ENCODE data around the gene ERBIN. TPM values are rescaled to one million over a fixed set of nuclear protein-coding genes. Genes with fewer than 3 reads are reported as not detected.

The ERBIN gene
- total and polyA plus RNA-seq, 9 of the 15 experiments (the other 6 are each of a cell fraction or from before 2014, with no cell fraction given) = 11.9 to 72.8 (median 41.7) TPM

- TF ChIP-seq BMI1 (IDR thresholded peaks at IDR 0.05; ENCODE audit: low read length) = no peak
- no peak for TF ChIP-seq ZMIZ1 (IDR thresholded peaks at IDR 0.05; ENCODE audit: low read depth in 2 of 2, low read length in 2 of 2)
- TF ChIP-seq JUN (IDR thresholded peaks at IDR 0.05; ENCODE audit: borderline replicate concordance, low read depth, low read length) = no peak
- no peak for TF ChIP-seq JUN (CRISPR knock-in tag; IDR thresholded peaks at IDR 0.05; ENCODE audit: borderline replicate concordance)
- no peak for TF ChIP-seq POLR2AphosphoS2 (IDR thresholded peaks at IDR 0.05; ENCODE audit: low read length)
- TF ChIP-seq EZH2 (IDR thresholded peaks at IDR 0.05; ENCODE audit: borderline replicate concordance, low read depth, low read length) = no peak
These were observed 42.9 kb upstream of the ERBIN start (continued) for GRCh38 chr5:65883461-65883860.

GRCh38 chr5:65886387-65886786, 40.0 kb upstream of the ERBIN start:
- ChIA-PET POLR2A (interaction anchor here (1.5 kb wide), 2 partner anchors 10 to 13 kb away, joined by 3 to 5 read pairs; no protein-coding TSS in a partner anchor), CTCF (ENCODE audit: low intra/inter-chr PET ratio) (no interaction called here)
- no TSS peak for BruUV-seq (replicated peaks)
- DNase-seq (ENCODE audit: extremely low read depth in 1 of 4, low spot score in 3 of 4) (no peak), FAIRE-seq (no peak), ATAC-seq (no peak)
- H3K4me2 ChIP-seq (ENCODE audit: insufficient read depth, low read length) = no peak overlapping the region
- H2AFZ ChIP-seq (ENCODE audit: low read depth, low read length) = no peak overlapping the region
- H3K27me3 ChIP-seq (ENCODE audit: control insufficient read depth in 2 of 2, insufficient read depth in 2 of 2, low read length in 2 of 2) = peaks cover 5 to 11% of the 10 kb centered on the region in 2 experiments; a peak in 4 of 5 replicates
- in situ Hi-C loops (cut with MboI) (no loop called here), intact Hi-C loops (cut with micrococcal nuclease) (no loop called here)
- H3K4me1 ChIP-seq (replicated peaks in 1 of 2; ENCODE audit: control insufficient read depth in 2 of 2, insufficient read depth in 2 of 2, low read length in 2 of 2) = no peaks in the 10 kb centered on the region
- H3K9me1 ChIP-seq (ENCODE audit: control insufficient read depth, insufficient read depth, low read length) = no peaks in the 10 kb centered on the region
- no peak overlapping the region for H3K9ac ChIP-seq (ENCODE audit: insufficient read depth in 1 of 2, low read depth in 2 of 2, low read length in 2 of 2)
- H3K4me3 ChIP-seq = no peak overlapping the region
- under 1% methylated on average over 7 of the region's 7 CpGs for WGBS (ENCODE audit: insufficient coverage, low coverage, missing lambda C conversion rate)
- no peaks in the 10 kb centered on the region for H3K79me2 ChIP-seq (ENCODE audit: control insufficient read depth, insufficient read depth, low read length)
- no peaks in the 10 kb centered on the region for H3K9me3 ChIP-seq (replicated peaks; ENCODE audit: control insufficient read depth, insufficient read depth, low read depth, low read length)
- H4K20me1 ChIP-seq (replicated peaks; ENCODE audit: control insufficient read depth, insufficient read depth, low read length) = no peaks in the 10 kb centered on the region
- H3K27ac ChIP-seq (ENCODE audit: extremely low read depth, low read depth, low read length) = no peak overlapping the region
- TF ChIP-seq MAZ (CRISPR knock-in tag; conservative IDR thresholded peaks at IDR 0.05 in 1 of 2, IDR thresholded peaks at IDR 0.05 in 1 of 2) = no peak
- TF ChIP-seq PPARD (CRISPR knock-in tag; IDR thresholded peaks at IDR 0.05) = no peak
- TF ChIP-seq HLTF (IDR thresholded peaks at IDR 0.05) = no peak
- no peak for TF ChIP-seq ZNF354B (CRISPR knock-in tag; IDR thresholded peaks at IDR 0.05)
- no peak for TF ChIP-seq NR2C2 (CRISPR knock-in tag; IDR thresholded peaks at IDR 0.05)
- no peak for TF ChIP-seq NR2C2 (tag; IDR thresholded peaks at IDR 0.05)
- no peaks in the 10 kb centered on the region for H3K36me3 ChIP-seq (ENCODE audit: control insufficient read depth, insufficient read depth, low read length)

All from K562 (cell line).